GM12872 (cell line): ENCODE data around the gene LRRC45.
A peak's percentile ranks its signal among the peaks of the same experiment; 100 is the strongest.

Experiments used
- CTCF ChIP-seq: IDR thresholded peaks from 3 replicates; pipeline ENCODE4 v1.5.1; 2011; ENCODE audit warnings: low read depth, mild to moderate bottlenecking, low read length, moderate library complexity; ENCODE audit not compliant: insufficient read depth

The LRRC45 gene

GRCh38 chr17:82025401-82026107 is 2.4 kb downstream of the LRRC45 start:
- no peak for TF ChIP-seq CTCF

- no peak for TF ChIP-seq CTCF
These were observed 5.1 kb downstream of the LRRC45 start for GRCh38 chr17:82028246-82028645.

GRCh38 chr17:82028966-82029365 is 5.9 kb downstream of the LRRC45 start:
- TF ChIP-seq CTCF = no peak

GRCh38 chr17:82029391-82029790 is 6.3 kb downstream of the LRRC45 start:
- no peak for TF ChIP-seq CTCF

- no peak for TF ChIP-seq CTCF
These were observed 6.9 kb downstream of the LRRC45 start for GRCh38 chr17:82029990-82030469.

- TF ChIP-seq CTCF = peak; percentile 83
These were observed 7.6 kb downstream of the LRRC45 start for GRCh38 chr17:82030470-82031302.

GRCh38 chr17:82031303-82031884 is 8.3 kb downstream of the LRRC45 start, which contains the start of gene RAC3:
Gene RAC3 (plus strand): TSS chr17:82031678. CDS start chr17:82031762, 84 bp downstream.
- no peak for TF ChIP-seq CTCF
